ENCODE data around the gene PAN3.
"Not testable (repeated sequence)": the region's sequence is repeated elsewhere in the genome, so short reads cannot be mapped to it uniquely, and the experiment has no call there.

PAN3 gene

GRCh38 chr13:28138012-28138755 lies at the start of gene PAN3:
Gene PAN3 (plus strand): TSS chr13:28138545. CDS start chr13:28138658, 113 bp downstream.
- DNase-seq (ENCODE audit: low read depth) = peak; percentile 86

- no peak for DNase-seq (ENCODE audit: low read depth)
These were observed 49.3 kb upstream of the PAN3 start for GRCh38 chr13:28089065-28089464.

GRCh38 chr13:28092431-28092830 lies 45.9 kb upstream of the PAN3 start:
- DNase-seq (ENCODE audit: low read depth) = no peak

- no peak for DNase-seq (ENCODE audit: low read depth)
These were observed 44.5 kb upstream of the PAN3 start for GRCh38 chr13:28093881-28094280.

- DNase-seq (ENCODE audit: low read depth) = no peak
These were observed 44.0 kb upstream of the PAN3 start for GRCh38 chr13:28094306-28094705.

- DNase-seq (ENCODE audit: low read depth) = no peak
These were observed 40.8 kb upstream of the PAN3 start for GRCh38 chr13:28097503-28097902.

- DNase-seq (ENCODE audit: low read depth) = no peak
These were observed 38.8 kb upstream of the PAN3 start for GRCh38 chr13:28099396-28100149.

GRCh38 chr13:28100150-28101121 lies 37.9 kb upstream of the PAN3 start, which contains the start of gene FLT3:
Gene FLT3 (minus strand): TSS chr13:28100576. CDS start chr13:28100510, 66 bp downstream.
- peak; percentile 1 for DNase-seq (ENCODE audit: low read depth)

- DNase-seq (ENCODE audit: low read depth) = not testable (repeated sequence)
These were observed 36.5 kb upstream of the PAN3 start for GRCh38 chr13:28101886-28102285.

- DNase-seq (ENCODE audit: low read depth) = no peak
These were observed 31.4 kb upstream of the PAN3 start for GRCh38 chr13:28106976-28107375.

- no peak for DNase-seq (ENCODE audit: low read depth)
These were observed 27.9 kb upstream of the PAN3 start for GRCh38 chr13:28110414-28110813.

GRCh38 chr13:28116736-28117135 lies 21.6 kb upstream of the PAN3 start:
- no peak for DNase-seq (ENCODE audit: low read depth)

- no peak for DNase-seq (ENCODE audit: low read depth)
These were observed 20.5 kb upstream of the PAN3 start for GRCh38 chr13:28117689-28118377.

GRCh38 chr13:28120317-28120716 lies 18.0 kb upstream of the PAN3 start:
- DNase-seq (ENCODE audit: low read depth) = no peak

GRCh38 chr13:28121224-28121623 lies 17.1 kb upstream of the PAN3 start:
- DNase-seq (ENCODE audit: low read depth) = no peak

GRCh38 chr13:28128030-28128429 lies 10.3 kb upstream of the PAN3 start:
- DNase-seq (ENCODE audit: low read depth) = no peak

- no peak for DNase-seq (ENCODE audit: low read depth)
These were observed 9.4 kb upstream of the PAN3 start for GRCh38 chr13:28128926-28129325.

- no peak for DNase-seq (ENCODE audit: low read depth)
These were observed 8.2 kb upstream of the PAN3 start for GRCh38 chr13:28129911-28130693.

GRCh38 chr13:28131646-28132045 lies 6.7 kb upstream of the PAN3 start:
- DNase-seq (ENCODE audit: low read depth) = no peak

- DNase-seq (ENCODE audit: low read depth) = no peak
These were observed 1.4 kb upstream of the PAN3 start for GRCh38 chr13:28136916-28137315.

GRCh38 chr13:28137596-28137995 lies 749 bp upstream of the PAN3 start:
- DNase-seq (ENCODE audit: low read depth) = no peak

Data from stimulated activated CD8-positive, alpha-beta memory T cell treated with anti-CD3 and anti-CD28 coated beads, Interleukin-12 subunit alpha, Interleukin-12 subunit beta, amount 100 ng/mL, for 4 hours (primary cell).